HL-60/S4 treated with phorbol 12-myristate 13-acetate at 8.2 ng/mL for 4 days and 3 days (cell line): ENCODE data around the gene AKT3.
"Not testable (repeated sequence)": the region's sequence is repeated elsewhere in the genome, so short reads cannot be mapped to it uniquely, and the experiment has no call there.

Experiments
- in situ Hi-C: fragments of 300-500 bp; cut with MboI; formaldehyde crosslinking; loops from 2 replicates; pipeline ENCODE4 v1.15.0; 2022; ENCODE audit warnings: low sequenced_read_pairs

The AKT3 gene

GRCh38 chr1:243710467-243710866 is 139.6 kb downstream of the AKT3 start:
- in situ Hi-C loops: no loop called here

DNA sequence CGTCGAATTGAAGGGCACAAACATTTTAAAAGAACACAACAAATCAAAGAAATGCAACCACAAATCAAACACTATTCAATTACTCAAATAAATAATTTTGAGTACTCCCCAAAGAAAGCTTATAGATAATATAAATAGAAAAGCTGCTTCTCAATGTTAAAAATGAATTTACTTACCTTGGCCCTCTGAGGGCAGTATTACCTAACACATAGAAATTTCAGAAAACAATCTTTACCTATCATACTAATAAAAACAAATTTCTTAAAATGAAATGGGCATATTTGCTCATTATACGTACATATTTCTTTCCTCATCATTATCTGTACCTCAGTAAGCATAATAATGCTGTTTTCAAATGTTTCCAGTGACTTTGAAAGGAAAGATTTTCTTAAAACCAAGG is 141.8 kb downstream of the AKT3 start:
- in situ Hi-C loops: no loop called here

GRCh38 chr1:243706563-243706962 is 143.5 kb downstream of the AKT3 start:
- in situ Hi-C loops: no loop called here

- in situ Hi-C loops: no loop called here
These were observed 144.5 kb downstream of the AKT3 start for GRCh38 chr1:243705585-243705984.

DNA sequence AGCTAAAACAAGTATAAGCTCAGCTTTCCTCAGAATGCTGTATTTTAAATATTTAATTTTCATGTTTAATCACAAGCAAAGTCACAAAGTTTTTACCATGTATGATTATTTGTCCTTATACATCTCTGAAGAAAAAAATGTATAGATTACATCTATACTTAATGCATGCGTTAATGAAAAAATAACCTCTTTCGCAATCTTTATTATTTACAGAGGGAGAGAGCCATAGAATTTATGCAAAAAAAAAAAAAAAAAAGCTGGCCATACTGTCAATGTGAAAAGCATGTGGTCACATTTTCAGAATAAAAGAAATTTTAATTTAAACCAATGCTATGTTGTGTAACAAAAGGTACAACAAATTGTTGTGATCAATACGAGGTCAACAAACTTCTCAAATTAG is 148.2 kb downstream of the AKT3 start:
- in situ Hi-C loops: no loop called here

DNA sequence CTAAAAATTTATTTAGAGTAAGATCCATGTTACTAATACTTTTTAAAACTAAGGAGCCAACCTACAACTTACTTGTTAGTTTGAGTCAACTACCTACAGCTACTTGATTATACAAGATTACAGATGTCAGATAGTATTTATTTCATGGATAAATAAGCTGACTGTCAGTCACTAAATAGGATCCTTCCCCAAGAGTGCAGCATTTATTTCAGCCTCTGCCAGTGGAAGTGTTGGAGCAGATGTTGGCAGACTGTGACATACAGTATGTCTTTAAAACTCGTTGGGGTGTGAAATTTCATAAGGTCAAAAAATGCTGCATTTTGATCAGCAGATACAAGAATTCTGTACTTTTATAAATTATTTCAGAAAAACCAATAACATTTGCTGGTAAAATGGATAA is 156.2 kb downstream of the AKT3 start:
- in situ Hi-C loops: no loop called here

DNA sequence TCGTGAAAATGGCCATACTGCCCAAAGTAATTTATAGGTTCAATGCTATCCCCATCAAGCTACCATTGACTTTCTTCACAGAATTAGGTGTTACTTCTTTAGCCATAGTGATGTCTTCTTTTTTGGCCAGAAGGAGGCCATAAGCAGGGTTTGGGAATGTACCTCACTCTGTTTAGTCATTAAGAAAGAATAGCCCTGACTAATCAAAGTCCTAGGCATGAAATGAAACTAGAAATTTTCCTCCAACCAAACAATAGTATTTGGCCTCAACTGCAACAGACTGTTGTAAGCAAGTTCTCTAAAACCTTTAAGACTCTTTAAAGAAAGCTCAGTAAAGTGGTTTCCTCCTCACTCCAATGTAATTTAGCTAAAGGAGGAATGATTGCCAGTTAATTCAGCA is 163.9 kb downstream of the AKT3 start:
- in situ Hi-C loops: no loop called here

DNA sequence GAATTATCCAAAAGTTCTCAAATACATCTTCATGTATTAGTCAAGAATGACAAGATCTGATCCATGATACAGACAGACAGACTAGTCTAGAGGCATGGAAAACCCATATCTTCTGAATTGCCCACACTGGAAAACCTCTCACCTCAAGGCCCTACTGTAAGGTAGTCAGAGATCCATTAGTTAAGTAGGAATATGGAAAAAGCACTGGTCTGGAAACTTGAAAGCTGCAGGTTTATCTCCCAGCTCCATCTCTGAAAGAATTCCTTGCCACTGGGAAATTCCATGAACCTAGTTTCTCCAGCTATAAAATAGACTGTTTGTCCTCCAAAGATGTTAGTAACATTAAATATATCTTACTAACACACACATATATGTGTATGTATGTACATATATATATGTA is 169.2 kb downstream of the AKT3 start:
- in situ Hi-C loops: no loop called here

DNA sequence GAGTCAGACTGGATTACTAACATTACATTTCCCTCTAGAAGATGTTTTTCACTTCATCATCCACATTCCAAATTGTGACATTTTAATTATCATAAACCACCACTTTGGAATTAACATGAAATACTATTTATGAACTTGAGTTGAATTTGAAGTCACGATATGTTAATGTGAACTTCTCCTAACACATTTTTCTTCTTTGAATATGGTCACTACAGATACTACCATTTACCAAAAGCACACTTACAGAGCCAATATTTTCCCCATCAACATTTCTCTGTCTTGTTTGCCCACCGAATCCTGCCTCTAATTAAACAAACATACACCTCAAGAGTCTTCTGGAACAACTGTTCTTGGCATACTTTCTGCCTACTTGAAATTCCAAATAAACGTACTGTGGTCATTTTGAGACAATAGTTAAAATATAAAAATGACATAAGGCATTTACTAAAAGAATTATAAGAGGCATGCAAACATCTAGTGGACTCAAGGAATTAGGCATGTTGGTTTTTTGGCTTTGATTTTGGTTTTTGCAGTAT is 177.4 kb downstream of the AKT3 start:
- in situ Hi-C loops: no loop called here

GRCh38 chr1:243667591-243667990 is 182.5 kb downstream of the AKT3 start:
- in situ Hi-C loops: no loop called here

- in situ Hi-C loops: no loop called here
These were observed 182.9 kb downstream of the AKT3 start for GRCh38 chr1:243667133-243667532.

DNA sequence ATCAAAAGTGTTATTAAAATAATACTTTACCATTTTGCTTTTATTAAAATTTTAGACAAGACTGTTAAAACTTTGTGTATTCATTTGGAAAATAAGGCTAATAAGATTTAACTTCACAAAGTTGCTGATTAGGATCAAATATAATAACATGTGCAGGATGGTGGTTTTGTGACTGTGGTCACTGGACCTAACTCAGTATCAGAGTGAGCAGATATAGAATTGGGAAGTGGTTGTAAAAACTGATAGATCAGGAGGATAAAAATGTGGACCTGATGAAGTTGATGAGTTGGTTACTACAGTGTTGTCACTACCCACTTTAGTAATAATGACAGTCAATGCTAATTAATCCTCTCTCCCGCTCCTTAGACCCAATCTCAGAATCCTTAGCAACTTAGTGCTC is 186.4 kb downstream of the AKT3 start:
- in situ Hi-C loops: no loop called here

- in situ Hi-C loops: not testable (repeated sequence)
These were observed 187.9 kb downstream of the AKT3 start for GRCh38 chr1:243662169-243662568.

GRCh38 chr1:243658594-243659105 is 191.4 kb downstream of the AKT3 start:
- in situ Hi-C loops: no loop called here

DNA sequence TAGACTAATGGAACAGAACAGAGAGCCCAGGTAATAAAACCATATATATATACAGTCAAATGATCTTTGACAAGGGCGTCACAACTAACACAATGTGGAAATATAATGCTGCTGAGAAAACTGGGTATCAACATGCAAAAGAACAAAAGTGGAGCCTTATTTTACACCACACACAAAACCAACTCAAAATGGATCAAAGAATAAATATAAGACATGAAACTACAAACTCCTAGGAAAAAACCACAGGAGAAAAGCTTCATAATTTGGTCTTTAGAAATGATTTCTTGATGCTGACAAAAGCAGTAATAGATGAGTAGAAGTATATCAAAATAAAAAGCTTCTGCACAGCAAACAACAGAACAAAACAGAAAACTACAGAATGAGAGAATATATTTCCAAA is 192.2 kb downstream of the AKT3 start:
- in situ Hi-C loops: no loop called here

DNA sequence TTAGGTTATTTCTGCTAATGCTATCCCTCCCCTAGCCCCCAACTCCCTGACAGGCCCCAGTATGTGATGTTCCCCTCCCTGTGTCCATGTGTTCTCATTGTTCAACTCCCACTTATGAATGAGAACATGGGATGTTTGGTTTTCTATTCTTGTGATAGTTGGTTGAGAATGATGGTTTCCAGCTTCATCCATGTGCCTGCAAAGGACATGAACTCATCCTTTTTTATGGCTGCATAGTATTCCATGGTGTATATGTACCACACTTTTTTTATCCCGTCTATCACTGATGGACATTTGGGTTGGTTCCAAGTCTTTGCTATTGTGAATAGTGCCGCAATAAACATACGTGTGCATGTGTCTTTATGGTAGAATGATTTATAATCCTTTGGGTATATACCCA is 200.5 kb downstream of the AKT3 start:
- in situ Hi-C loops: not testable (repeated sequence)

DNA sequence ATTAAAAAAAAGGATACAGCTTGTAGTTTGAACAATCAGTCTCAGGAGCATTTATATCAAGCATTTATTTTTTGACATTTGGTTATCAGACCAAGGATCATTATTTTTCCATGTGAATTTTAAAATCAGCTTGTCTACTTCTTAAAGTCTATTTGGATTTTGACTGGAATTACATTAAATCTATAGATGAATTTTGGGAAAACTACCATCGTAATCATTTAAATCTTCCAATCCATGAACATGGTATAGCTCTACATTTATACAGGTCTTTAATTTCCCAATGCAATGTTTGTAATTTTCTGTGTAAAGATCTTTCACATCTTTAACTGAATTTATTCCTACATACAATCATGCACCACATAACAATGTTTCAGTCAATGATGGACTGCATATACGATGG is 203.2 kb downstream of the AKT3 start:
- in situ Hi-C loops: no loop called here

DNA sequence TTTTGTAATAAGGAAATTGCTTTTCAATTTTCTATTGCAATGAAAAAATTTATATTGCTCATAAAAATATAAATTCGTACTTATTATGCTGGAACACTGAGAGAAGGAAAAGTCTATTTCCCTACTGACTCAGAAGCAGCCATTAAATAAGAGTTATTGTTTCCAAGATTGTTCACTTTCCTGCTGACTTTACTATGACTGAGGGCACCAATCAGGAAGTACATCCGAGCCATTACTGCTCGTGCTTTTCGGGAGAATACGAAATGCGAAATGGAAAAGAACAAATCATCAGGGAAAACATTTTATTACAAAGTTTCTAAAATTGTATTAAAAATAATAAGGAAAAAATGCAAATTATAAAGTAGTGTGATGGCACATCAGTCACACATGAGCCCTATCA is 204.8 kb downstream of the AKT3 start:
- in situ Hi-C loops: no loop called here

DNA sequence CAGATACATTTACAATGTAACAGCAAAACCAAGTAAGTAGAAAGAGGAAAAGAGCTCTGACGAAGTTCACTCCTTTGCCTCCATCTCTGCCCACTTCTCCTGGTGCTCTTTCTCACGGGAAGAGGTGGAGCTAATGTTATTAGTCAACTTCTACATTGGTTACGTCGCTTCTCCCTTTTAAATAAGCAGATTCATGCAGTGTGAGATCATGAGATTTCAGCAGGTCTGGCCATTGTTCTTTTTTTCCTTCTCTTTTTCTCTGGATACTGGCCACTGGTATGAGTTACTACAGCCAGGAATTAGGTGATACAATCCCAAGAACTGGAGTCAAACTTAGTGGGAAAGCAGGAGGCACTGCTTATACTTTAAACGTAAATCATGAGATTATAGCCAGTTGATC is 207.1 kb downstream of the AKT3 start:
- in situ Hi-C loops: no loop called here

GRCh38 chr1:243639027-243639658 is 210.9 kb downstream of the AKT3 start:
- in situ Hi-C loops: no loop called here

DNA sequence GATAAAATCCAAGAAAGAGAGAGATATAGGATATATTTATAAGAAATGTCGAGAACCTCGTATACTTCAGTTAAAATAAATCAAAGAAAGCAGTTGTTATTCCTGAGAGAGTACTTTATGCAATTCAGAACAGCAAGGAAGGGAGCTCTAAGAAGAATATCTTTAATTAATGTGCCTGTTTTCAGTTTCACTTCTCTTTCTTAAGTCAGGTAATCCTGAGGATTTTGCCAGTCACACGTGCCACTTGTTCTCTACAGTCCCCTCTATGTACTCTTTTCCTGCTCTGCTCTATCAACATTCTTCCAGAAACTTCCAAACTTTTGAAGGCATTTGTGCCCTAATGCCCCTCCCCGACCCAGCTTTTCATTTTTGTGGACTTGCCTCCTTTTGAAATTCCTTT is 211.9 kb downstream of the AKT3 start:
- in situ Hi-C loops: no loop called here

DNA sequence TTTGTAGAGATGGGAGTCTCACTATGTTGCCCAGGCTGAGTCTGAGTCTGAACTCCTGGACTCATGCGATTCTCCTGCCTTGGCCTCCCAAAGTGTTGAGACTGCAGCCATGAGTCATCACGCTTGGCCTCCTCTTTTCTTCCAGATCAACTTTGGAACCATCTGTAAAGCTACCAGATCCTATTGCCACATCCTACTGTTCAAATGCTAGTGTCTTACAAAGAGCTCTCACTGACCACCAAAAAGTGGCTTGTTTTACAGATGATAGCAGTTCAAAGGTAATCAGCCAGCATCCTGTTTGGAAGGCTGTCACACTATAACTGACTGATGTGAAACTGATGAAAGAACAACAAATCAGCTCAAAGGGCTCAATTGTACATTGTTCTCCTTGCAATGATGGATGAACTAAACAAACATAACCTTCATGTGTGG is 221.6 kb downstream of the AKT3 start:
- in situ Hi-C loops: no loop called here

DNA sequence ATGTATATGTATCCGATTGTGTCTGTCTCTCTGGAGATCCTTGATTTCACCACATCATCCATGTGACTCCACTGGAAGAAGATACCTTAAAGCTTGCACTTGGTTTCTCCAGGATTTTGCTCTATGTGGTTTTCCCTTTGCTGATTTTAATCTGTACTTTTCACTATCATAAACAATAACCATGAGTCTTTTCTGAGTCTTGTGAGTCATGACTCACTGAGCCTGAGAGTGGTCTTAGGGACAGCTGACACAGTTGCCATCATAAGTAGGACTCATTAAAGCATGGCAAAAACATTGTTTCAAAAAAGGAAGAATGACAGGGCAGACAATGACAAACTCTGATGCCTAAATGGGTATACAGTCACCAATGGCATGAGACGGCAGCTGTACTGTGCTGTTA is 226.2 kb downstream of the AKT3 start:
- in situ Hi-C loops: no loop called here
